ENCODE results near the gene MR1.

MR1 gene

GRCh38 chr1:181092883-181093458 lies 59.2 kb downstream of the MR1 start:
- no peak for TF ChIP-seq YY1 (IDR thresholded peaks at IDR 0.05; ENCODE audit: insufficient read depth, insufficient read length)
- no peak for TF ChIP-seq ZNF274 (IDR thresholded peaks at IDR 0.05; ENCODE audit: low read depth, low read length)
- TF ChIP-seq SUZ12 (IDR thresholded peaks at IDR 0.05; ENCODE audit: extremely low read depth, insufficient read depth, insufficient read length): no peak
- peaks cover 45% of the 10 kb centered on the region for H3K36me3 ChIP-seq (ENCODE audit: insufficient read depth, insufficient read length, low read length)
- peaks cover 10% of the 10 kb centered on the region for H3K4me1 ChIP-seq (ENCODE audit: insufficient read depth, insufficient read length)
- no peak for DNase-seq (ENCODE audit: low read depth, low spot score)
- H3K9ac ChIP-seq (ENCODE audit: insufficient read length, low read depth): no peak overlapping the region
- no peaks in the 10 kb centered on the region for H3K9me3 ChIP-seq (ENCODE audit: insufficient read depth, low read length)
- H3K27me3 ChIP-seq (ENCODE audit: insufficient read depth, insufficient read length): peaks cover 11% of the 10 kb centered on the region
- no peak overlapping the region for H3K4me3 ChIP-seq (ENCODE audit: insufficient read length, low read depth)

GRCh38 chr1:181094416-181095212 lies 60.8 kb downstream of the MR1 start:
- DNase-seq (ENCODE audit: low read depth, low spot score): no peak
- Histone ChIP-seq H3K4me1 (ENCODE audit: insufficient read depth, insufficient read length) (peaks cover 10% of the 10 kb centered on the region), H3K9ac (ENCODE audit: insufficient read length, low read depth) (no peak overlapping the region), H3K36me3 (ENCODE audit: insufficient read depth, insufficient read length, low read length) (peaks cover 40% of the 10 kb centered on the region), H3K9me3 (ENCODE audit: insufficient read depth, low read length) (no peaks in the 10 kb centered on the region), H3K27me3 (ENCODE audit: insufficient read depth, insufficient read length) (peaks cover 23% of the 10 kb centered on the region), H3K4me3 (ENCODE audit: insufficient read length, low read depth) (no peak overlapping the region)
- TF ChIP-seq SUZ12 (IDR thresholded peaks at IDR 0.05; ENCODE audit: extremely low read depth, insufficient read depth, insufficient read length): no peak
- TF ChIP-seq ZNF274 (IDR thresholded peaks at IDR 0.05; ENCODE audit: low read depth, low read length): no peak
- TF ChIP-seq YY1 (IDR thresholded peaks at IDR 0.05; ENCODE audit: insufficient read depth, insufficient read length): no peak

GRCh38 chr1:181095260-181095659 lies 61.5 kb downstream of the MR1 start:
- Histone ChIP-seq H3K27me3 (ENCODE audit: insufficient read depth, insufficient read length) (peaks cover 24% of the 10 kb centered on the region), H3K9me3 (ENCODE audit: insufficient read depth, low read length) (no peaks in the 10 kb centered on the region), H3K36me3 (ENCODE audit: insufficient read depth, insufficient read length, low read length) (peaks cover 33% of the 10 kb centered on the region), H3K9ac (ENCODE audit: insufficient read length, low read depth) (no peak overlapping the region), H3K4me3 (ENCODE audit: insufficient read length, low read depth) (no peak overlapping the region), H3K4me1 (ENCODE audit: insufficient read depth, insufficient read length) (peaks cover 10% of the 10 kb centered on the region)
- DNase-seq (ENCODE audit: low read depth, low spot score): no peak
- TF ChIP-seq SUZ12 (IDR thresholded peaks at IDR 0.05; ENCODE audit: extremely low read depth, insufficient read depth, insufficient read length) (no peak), YY1 (IDR thresholded peaks at IDR 0.05; ENCODE audit: insufficient read depth, insufficient read length) (no peak), ZNF274 (IDR thresholded peaks at IDR 0.05; ENCODE audit: low read depth, low read length) (no peak)

- no peaks in the 10 kb centered on the region for H3K9me3 ChIP-seq (ENCODE audit: insufficient read depth, low read length)
- TF ChIP-seq ZNF274 (IDR thresholded peaks at IDR 0.05; ENCODE audit: low read depth, low read length) (no peak), YY1 (IDR thresholded peaks at IDR 0.05; ENCODE audit: insufficient read depth, insufficient read length) (no peak), SUZ12 (IDR thresholded peaks at IDR 0.05; ENCODE audit: extremely low read depth, insufficient read depth, insufficient read length) (no peak)
- H3K4me1 ChIP-seq (ENCODE audit: insufficient read depth, insufficient read length): peaks cover 10% of the 10 kb centered on the region
- peaks cover 28% of the 10 kb centered on the region for H3K36me3 ChIP-seq (ENCODE audit: insufficient read depth, insufficient read length, low read length)
- no peak for DNase-seq (ENCODE audit: low read depth, low spot score)
- no peak overlapping the region for H3K4me3 ChIP-seq (ENCODE audit: insufficient read length, low read depth)
- peaks cover 24% of the 10 kb centered on the region for H3K27me3 ChIP-seq (ENCODE audit: insufficient read depth, insufficient read length)
- H3K9ac ChIP-seq (ENCODE audit: insufficient read length, low read depth): no peak overlapping the region
Observed at GRCh38 chr1:181095763-181096184, 62.0 kb downstream of the MR1 start.

- H3K4me3 ChIP-seq (ENCODE audit: insufficient read length, low read depth): no peak overlapping the region
- H3K36me3 ChIP-seq (ENCODE audit: insufficient read depth, insufficient read length, low read length): peaks cover 14% of the 10 kb centered on the region
- TF ChIP-seq YY1 (IDR thresholded peaks at IDR 0.05; ENCODE audit: insufficient read depth, insufficient read length): no peak
- no peak for TF ChIP-seq SUZ12 (IDR thresholded peaks at IDR 0.05; ENCODE audit: extremely low read depth, insufficient read depth, insufficient read length)
- no peak for TF ChIP-seq ZNF274 (IDR thresholded peaks at IDR 0.05; ENCODE audit: low read depth, low read length)
- no peak for DNase-seq (ENCODE audit: low read depth, low spot score)
- peaks cover 24% of the 10 kb centered on the region for H3K27me3 ChIP-seq (ENCODE audit: insufficient read depth, insufficient read length)
- no peak overlapping the region for H3K9ac ChIP-seq (ENCODE audit: insufficient read length, low read depth)
- H3K9me3 ChIP-seq (ENCODE audit: insufficient read depth, low read length): no peaks in the 10 kb centered on the region
- peaks cover 17% of the 10 kb centered on the region for H3K4me1 ChIP-seq (ENCODE audit: insufficient read depth, insufficient read length)
Observed at GRCh38 chr1:181097242-181097641, 63.5 kb downstream of the MR1 start.

- no peaks in the 10 kb centered on the region for H3K9me3 ChIP-seq (ENCODE audit: insufficient read depth, low read length)
- DNase-seq (ENCODE audit: low read depth, low spot score): no peak
- peak overlapping the region; percentile 3 for H3K9ac ChIP-seq (ENCODE audit: insufficient read length, low read depth)
- peaks cover 20% of the 10 kb centered on the region for H3K4me1 ChIP-seq (ENCODE audit: insufficient read depth, insufficient read length)
- H3K27me3 ChIP-seq (ENCODE audit: insufficient read depth, insufficient read length): peaks cover 44% of the 10 kb centered on the region
- no peak for TF ChIP-seq SUZ12 (IDR thresholded peaks at IDR 0.05; ENCODE audit: extremely low read depth, insufficient read depth, insufficient read length)
- TF ChIP-seq YY1 (IDR thresholded peaks at IDR 0.05; ENCODE audit: insufficient read depth, insufficient read length): no peak
- H3K4me3 ChIP-seq (ENCODE audit: insufficient read length, low read depth): no peak overlapping the region
- H3K36me3 ChIP-seq (ENCODE audit: insufficient read depth, insufficient read length, low read length): peaks cover 3% of the 10 kb centered on the region
Observed at GRCh38 chr1:181099152-181100014, 65.6 kb downstream of the MR1 start.

Measured in NT2/D1 (cell line).